Midbrain (tissue), 1 donor: ENCODE data around the gene TBC1D14.
"Not testable (repeated sequence)": the region's sequence is repeated elsewhere in the genome, so short reads cannot be mapped to it uniquely, and the experiment has no call there.

Source experiments
- DNase-seq: peaks from one replicate; lab custom pipeline; 2025; lab: John Stamatoyannopoulos, UW

TBC1D14 gene

DNA sequence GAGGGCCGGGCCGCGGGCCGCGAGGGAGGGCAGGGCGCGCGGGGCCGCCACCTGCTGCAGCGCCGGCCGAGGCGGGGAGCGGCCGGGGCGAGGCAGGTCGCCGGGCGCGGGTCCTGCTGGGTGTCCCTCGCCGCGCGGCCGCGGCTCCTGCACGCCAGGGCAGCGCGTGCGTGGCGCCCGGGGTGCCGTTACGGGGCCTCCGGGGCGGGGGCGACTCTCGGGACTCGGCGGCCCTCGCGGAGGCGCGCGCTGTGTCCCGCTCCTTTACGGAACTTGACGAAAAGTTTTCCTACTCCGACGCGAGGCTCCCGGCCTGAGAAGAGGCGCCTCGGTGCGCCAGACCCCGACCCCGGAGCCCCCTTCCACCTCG is 329 bp downstream of the TBC1D14 start:
- no peak for DNase-seq

DNA sequence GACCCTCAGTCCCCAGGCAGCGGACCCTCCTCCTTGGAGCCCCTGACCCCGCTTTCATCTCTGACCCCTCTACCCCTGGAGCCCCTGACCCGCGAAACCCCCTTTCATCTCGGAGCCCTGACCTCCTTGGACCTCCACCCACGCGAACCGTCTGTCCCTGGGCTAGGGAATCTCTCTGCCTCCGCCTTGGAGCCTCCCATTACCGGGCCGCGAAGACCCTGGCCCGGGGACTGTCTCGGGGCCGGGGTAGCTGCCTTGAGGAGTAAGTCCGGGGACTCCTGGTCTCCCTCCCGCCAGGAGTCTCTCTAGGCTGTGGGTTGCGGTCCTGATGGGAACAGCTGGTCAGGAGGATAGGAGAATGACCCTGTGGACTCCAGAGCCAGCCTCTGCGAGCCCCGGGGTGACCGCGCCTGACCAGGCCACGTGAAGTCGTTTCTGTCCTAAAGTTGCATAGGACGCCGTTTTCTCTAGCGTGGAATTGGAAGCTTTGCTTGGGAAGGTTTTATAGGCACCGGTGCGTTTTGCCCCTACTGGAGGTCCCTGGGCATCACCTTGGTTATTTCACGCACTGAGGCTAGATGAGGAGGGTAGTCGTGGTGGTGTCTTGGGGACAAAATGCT is 824 bp downstream of the TBC1D14 start:
- no peak for DNase-seq

DNA sequence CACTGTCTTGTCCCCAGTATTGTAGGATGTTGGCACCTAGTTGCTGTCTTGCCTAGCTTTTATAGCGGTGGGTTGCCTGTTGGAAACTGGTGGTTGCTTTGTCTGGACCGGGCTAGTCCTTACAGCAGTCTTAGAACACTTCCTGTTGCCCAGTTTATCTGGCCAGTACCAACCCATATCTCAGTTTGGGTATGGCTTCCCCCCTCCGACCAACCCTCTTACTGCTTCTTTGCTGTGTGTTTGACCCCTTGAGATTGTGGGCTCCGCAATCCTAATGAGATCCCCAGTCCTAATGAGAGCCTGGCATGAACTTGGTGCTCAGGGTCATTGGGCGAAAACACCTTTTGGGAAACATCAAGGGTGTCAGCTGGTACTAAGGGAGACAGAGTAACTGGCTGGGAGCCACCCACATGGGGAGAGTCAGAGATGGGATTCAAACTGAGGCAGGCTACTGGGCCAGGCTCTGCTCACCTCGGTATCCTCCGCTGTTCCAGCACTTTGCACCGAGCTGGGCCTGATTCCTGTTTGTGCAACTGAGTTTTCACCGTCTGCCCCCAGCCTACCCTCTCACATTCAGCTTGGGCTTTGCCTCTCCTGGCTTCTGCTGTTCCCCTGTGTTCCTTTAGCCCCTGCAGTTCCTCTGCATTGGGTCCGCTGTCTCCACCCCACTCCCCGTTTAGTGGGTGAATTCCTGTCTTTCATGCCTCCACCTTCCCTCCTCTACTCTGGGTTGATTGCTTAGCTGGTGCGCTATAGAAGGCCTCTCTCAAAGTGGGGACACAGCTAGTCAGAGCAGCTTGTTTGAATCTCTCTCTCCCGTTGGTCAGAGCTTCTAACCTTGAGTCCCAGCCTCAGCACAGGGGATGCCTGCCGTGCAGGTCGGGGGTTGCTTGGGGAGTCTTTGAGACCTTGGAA is 1.6 kb downstream of the TBC1D14 start:
- no peak for DNase-seq

DNA sequence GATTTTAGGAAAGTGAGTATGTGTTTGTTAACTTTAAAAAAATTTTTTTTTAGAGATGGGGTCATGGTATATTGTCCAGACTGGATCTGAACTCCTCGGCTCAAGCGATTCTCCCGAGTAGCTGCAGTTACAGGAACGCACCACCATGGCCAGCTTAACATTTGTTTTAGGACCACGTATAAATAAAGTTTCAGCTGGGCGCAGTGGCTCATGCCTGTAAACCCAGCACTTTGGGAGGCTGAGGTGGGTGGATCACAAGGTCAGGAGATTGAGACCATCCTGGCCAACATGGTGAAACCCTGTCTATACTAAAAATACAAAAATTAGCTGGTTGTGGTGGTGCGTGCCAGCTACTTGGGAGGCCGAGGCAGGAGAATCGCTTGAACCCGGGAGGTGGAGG is 2.3 kb downstream of the TBC1D14 start:
- DNase-seq = not testable (repeated sequence)

DNA sequence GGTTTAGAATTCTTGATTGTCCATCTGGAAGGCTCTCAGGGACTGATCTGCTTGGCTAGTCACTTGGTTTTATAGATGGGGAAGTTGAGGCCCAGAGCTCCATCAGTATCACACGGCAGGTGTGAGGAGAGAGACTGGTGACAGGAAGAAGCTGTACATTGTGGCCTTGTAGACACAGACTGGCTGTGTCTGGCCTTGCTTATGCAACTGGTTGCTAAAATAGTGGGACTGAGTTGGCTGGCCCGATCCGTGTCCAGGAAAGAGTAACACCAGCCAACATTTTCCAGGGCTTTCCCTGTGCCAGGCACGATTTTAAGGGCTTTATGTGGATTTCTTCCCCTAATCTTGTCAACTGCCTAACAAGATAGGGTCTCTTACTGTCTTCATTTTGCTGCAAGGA is 2.8 kb downstream of the TBC1D14 start:
- DNase-seq = no peak

DNA sequence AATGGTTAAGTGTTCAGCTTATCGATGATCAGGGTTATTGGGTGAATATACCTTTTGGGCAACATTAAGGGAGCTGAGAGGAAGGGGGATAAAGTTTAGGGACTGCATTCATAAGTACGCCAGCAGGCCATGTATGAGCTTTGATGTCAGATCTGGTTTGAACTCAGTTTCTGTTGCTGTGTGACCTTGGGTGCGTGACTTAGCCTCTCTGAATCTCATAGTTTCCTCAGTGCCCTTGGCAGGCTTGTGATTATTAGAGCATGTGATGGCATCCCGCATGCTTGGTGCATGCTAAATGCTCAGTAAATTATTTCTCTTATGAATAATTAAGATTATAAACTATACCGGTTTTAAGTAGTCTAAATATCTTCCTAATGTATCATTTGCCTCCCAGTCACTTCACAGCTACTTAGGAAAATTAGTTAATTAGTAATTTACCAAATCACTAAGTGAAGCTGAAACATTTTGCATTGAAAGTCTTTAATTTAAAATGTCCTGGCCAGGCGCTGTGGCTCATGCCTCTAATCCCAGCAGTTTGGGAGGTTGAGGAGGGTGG is 3.8 kb downstream of the TBC1D14 start:
- no peak for DNase-seq

DNA sequence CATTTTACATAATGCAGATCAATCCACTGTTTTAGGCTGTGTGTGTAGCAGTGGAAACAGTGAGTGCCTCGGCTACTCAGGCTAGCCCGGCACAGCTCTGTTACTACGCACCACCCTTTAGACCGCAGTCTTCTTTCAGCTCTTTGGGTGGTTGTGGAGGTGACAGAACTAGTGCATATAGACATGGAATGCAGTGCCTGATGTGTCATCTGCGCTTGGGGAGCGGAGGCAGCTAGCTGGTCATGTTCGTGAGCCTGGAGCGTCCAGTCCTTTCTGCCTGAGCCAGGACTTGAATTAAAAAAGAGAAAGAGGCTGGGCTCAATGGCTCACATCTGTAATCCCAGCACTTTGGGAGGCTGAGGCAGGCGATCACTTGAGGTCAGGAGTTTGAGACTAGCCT is 4.8 kb downstream of the TBC1D14 start:
- DNase-seq = no peak

DNA sequence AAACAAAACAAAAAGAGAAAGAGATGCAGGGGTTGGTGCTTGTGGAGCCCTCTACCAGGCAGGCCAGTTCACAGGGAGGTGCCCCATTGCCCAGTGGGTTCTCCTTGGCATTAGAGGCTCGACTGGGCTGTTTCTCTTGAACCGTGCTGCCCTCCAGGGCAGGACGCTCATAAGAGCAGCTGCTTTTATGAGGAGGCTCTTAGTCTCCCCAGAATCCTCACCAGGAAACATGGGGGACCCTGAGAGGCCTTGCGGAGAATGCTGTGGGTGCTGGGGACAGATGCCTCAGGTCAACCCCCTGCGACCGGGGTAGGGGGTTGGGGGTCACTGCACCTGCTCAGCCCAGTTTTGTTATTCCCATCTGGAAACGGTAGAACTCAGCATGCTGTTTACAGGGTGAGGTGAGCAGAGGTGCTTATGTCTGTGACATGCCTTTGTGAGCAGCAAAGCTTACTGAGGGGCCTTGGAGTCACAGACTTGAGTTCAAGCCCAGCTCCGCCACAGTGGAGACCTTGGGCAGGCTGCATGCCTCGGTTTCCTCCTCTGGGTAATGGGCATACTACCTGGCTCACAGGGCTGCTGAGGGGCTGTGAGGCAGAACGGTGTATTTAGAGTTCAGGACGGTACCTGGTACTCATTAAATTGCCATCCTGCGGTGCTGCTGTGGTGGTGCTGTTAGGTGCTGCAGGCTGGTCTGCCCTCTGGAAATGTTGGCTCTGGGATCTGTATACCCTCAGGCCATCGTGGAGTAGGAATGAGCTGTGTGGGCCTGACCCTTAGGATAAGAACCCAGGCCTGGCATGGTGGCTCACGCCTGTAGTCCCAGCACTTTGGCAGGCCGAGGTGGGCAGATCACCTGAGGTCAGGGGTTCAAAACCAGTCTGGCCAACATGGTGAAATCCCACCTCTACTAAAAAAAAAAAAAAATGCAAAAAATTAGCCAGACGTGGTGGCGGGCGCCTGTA is 5.7 kb downstream of the TBC1D14 start:
- DNase-seq = no peak

DNA sequence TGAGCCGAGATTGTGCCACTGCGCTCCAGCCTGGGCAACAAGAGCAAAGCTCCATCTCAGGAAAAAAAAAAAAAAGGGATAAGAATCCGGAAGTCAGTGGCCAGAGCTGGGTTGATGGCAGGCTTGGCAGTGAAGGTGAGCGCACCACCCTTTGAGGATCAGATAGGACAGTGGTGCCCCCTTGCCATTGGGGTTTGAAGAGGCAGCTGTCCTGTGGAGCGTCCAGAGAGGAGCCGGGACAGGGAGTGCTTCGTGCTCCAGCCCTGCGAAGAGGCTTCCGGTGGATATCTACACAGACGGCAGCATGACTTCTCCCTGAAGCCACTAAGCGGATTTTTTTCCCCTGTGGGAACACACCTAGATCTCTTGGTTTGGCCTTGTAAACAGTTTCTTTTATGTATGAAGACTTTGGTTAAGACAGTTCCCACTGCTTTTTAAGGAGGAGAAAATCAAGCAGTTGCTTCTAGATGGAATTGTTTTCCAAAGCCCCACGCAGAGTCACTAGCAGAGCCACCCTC is 6.5 kb downstream of the TBC1D14 start:
- no peak for DNase-seq

DNA sequence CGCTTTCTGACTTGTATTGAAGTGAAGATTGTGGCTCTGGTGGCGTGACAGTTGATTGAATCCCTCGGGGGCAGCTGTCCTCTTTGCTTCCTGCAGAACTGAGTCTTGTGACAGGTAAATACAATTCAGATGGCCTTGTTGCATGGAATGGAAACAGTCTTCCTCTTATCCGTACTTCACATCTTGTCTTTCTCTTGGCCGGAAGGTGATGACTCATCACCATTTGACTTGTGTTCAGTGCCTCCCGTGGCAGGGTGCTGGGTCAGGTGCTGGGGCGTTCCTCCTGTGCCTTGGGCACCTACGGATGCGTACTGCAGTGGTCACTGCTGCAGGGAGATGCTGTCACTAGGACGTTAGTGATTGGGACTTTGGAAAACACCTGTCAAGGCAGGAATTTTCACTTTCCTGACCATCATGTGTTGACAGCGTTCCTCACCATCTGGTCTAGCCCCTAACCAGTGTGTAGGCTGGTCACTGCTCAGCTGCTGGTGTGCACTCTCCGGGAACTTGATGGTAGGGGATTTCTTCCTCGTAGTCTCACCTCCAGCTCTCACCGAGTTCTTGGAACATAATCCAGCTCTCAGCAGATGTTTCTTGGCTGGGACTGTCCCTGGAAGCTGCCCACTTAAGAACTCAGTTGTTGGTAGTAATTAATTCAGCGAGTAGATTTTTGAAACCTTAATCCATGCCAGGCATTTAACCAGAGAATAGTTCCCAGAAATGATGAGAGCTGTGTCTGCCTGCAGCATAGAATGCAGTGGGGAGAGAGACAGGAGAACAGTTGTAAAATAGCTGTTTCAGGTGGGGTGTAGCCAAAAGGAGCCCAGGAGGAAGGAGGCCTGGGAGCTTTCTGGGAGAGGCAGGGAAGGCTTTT is 7.2 kb downstream of the TBC1D14 start:
- no peak for DNase-seq

DNA sequence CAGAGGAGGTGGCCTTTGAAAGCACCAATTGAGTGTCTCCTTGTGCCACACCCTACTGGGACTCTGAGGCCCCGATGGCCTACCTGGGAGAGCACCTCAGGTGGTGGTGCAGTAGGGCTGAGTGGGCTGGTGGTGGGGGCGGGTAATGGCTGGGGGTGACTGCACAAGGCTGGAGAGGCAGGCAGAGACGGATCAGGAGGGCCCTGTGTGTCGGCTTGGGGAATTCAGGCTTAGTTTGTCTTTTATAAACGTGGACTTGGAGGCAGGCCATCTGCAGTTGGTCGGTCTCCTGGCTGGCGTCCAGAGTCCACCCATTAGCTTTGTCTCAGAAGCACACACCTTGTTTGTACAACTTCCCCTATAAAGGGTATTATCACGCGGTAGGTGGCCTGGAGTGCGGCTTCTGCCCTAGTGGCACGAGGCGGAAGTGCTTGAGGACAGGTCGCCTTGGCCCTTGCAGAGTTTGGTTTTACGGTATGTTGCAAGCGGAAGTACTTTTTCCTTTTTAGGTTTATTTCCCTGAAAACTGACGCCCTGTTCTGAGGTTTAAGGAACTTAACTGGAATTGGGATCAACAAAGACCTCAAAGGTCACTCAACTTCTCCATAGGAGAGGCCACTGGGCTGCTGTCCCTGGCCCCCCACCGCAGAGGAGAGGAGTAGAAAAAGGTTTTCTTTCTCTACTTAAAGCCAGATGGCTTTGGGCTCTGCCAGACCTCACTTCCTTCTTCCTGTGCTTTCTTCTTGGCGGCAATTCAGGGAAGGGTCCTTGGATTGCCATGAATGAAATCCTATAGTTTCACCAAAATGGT is 8.0 kb downstream of the TBC1D14 start:
- DNase-seq = peak; percentile 27

DNA sequence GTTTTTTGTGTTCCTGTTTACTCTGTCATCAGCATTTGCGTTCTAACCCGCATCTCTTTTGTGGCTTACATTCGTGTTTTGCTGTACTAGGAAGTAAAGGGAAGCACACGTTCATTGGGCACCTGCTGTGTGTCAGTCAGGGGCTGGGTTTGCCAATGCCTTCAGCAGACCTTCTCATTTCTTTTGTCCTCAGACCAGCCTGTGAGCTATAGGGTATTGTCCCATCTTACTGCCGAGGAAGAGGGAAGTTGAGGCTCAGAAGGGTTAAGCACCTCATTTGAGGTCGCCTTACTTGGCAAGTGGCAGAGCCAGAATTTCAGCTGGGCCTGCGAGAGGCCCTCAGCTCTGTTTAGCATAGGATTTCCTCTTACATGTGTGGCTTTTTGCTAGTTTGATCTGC is 8.7 kb downstream of the TBC1D14 start:
- no peak for DNase-seq

DNA sequence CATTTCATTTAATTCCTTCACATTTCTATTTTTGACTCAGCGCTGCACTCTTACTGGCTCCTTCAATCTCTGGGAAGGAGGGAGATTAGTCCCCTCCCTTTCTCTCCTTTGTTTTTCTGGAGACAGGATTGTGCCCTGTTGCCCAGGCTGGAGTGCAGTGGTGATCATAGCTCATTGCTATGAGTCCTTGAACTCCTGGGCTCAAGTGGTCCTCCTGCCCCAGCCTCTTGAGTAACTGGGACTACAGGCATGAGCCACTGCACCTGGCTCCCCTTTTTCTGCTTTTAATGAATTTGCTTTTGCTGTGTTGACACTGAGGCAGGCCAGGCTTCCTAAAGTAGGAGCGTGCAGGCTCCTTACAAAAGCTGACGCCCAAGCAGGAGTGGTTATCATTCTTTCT is 10.5 kb downstream of the TBC1D14 start:
- DNase-seq = no peak

DNA sequence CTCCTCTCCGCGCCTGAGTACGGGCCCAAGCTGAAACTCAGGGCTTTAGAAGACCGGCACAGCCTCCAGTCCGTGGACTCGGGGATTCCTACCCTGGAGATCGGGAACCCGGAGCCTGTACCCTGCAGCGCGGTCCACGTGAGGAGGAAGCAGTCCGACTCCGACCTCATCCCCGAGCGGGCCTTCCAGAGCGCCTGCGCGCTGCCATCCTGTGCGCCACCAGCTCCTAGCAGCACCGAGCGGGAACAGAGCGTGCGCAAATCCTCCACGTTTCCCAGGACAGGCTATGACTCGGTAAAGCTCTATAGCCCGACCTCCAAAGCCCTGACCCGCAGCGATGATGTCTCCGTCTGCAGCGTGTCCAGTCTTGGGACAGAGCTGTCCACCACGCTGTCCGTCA is 13.9 kb downstream of the TBC1D14 start:
- no peak for DNase-seq

DNA sequence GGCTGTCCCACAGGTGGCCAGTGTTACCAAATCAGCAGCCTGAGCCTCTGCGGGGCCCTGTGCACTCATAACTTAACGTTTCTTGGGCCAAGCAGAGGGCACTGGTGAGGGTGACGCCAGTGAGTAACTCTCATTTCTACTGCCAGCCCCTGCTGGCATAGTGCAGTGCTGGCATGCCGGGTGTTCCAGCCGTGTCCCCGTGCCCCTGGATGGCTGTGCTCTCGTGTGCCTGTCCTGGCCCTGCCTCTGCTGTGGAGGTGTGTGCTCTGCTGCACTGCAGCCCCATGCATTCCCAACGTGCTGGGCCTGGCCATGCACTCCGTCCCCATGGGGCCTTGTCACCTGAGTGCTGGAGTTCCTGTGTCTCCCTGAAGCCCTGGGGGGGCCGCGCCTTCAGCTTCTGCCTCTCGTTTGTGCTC is 14.7 kb downstream of the TBC1D14 start:
- DNase-seq = no peak

DNA sequence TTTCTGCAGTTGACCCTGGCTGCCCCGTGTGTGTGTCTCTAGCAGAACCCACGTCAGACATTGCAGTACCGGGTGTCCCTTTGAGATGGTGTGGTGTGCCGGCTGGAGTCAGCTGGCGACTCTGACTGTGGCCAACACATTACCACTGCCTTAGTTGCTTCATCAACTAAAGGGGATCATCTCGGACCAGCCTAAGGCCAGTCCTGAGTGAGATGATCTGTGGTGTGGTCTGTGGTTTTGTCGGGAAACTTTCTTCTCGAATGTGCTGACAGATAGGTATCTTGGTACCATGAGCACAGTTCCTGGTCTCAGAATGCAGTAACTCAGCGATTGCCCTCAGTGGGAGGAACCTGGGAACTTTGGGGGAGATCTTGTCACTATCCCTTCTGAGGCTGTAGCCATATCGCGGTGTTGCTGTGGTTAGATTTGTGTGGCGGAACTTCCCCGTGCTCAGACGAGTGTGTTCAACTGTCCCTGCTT is 15.8 kb downstream of the TBC1D14 start:
- DNase-seq = peak; percentile 22

DNA sequence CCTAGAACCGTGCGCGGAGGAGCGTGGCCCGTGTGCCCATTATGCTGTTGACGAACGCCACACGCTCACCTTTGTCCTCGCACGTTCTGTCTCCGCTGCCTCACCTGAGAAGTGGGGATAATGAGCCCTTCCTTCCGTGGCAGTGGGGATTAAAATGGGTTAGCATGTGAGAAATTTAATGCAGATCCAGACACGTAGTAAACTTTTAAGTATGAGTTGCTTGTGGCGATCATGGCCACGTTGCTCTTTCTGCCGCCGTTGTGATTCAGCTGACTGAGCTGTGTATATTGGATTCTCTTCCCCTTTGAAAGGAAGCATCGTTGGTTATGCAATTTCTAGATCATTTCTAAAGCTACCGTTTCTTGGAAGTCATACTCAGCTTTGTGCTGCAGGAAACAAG is 16.5 kb downstream of the TBC1D14 start:
- no peak for DNase-seq

DNA sequence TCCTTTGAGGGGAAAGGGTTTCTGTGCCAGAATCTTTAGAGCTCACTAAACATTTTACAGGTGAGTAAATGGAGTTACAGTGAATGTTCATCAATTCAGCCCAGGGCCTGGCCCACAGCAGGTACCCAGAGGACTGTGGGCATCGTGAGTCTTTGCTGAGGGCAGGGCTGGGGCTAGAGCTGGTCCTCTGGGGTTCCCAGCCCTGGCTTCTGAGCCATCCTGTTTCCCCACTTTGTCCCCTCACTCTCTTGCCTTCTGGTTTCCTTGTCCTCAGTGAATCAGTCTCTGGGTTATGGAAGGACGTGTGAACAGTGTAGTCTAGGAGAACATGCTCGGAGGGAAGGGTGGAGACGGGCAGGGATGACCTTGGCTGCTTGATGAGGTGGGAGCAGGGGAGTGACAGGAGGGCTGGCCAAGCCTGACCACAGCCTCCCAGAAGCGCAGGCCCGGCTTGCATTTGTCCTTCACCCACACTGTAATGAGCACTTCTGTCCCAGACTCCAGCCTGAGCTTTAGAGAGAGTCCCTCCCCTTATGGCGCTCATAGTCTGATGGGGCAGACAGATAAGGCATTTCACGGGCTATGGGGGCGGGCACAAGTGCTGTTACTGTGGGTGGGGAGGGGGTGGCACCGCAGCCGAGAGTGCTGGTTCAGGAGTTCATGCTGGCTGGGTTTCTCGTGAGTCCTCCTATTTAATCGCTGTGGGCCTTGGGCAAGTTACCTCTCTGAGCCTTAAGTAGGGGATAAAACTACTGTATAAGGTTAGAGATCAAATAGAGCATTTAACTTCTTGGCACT is 17.3 kb downstream of the TBC1D14 start:
- DNase-seq = no peak

DNA sequence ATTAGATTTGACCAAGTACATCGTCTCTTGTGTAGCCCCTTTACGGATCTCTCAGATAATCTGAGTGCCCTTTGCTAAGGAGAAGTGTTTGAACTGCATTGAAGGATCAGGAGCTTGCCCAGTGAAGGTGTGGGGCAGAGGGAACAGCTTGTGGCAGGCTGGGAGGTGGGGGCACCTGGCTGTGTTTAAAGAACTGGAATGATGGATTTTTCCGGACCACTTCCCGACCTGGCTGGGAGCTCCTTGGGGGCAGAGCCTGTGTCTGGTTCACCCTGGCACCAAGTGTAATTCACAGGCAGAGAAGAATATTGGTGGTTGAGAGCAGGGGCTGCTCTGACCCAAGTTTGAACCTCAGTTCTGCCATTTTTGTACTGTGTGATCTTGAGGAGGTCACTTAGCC is 18.5 kb downstream of the TBC1D14 start:
- DNase-seq = no peak
